HCT116 (cell line): ENCODE data around the gene LGR6. TPM values are rescaled to one million over a fixed set of nuclear protein-coding genes. Genes with fewer than 3 reads are reported as not detected.

ENCODE experiments used
- ATAC-seq: fragments of 200-7000 bp; cut with Tn5 transposase; 2 replicates; pipeline ENCODE4 v1.9.1; 2020; ENCODE audit warnings: mild to moderate bottlenecking, moderate library complexity
- BruUV-seq: library from RNA; stranded (reverse); fragments of 400-500 nt; replicated peaks from 2 replicates; lab custom pipeline; 2021; lab: Mats Ljungman, UMichigan
- CTCF ChIA-PET: fragments of 300-600 bp; sonication (Branson Sonifier 250); formaldehyde crosslinking; loops from one replicate; lab custom pipeline; 2021; ENCODE audit warnings: antibody characterized with exemption; lab: Charles Lee
- POLR2A ChIA-PET: fragments of 300-600, 350-600 bp; sonication (Branson Sonifier 250); formaldehyde crosslinking; loops from one replicate; lab custom pipeline; 2021; ENCODE audit warnings: antibody characterized with exemption; lab: Charles Lee
- RAD21 ChIA-PET, 2 experiments: fragments of 300-600 bp; sonication (Branson Sonifier 250); formaldehyde crosslinking; loops; one replicate each; lab custom pipeline; 2023; ENCODE audit warnings: low total read pairs in 2 of 2; ENCODE audit not compliant: uncharacterized antibody in 2 of 2, unreplicated experiment in 2 of 2, low non-redundant PET in 1 of 2; lab: Charles Lee
- DNase-seq: peaks from one replicate; pipeline ENCODE4 v3.0.0-alpha.2; 2010; ENCODE audit warnings: low read depth, low spot score
- H2AFZ ChIP-seq: fragments of 200-600 bp; shearing (Covaris generic), sonication (generic); 2 replicates; pipeline ENCODE4 v1.6.1; 2017; ENCODE audit warnings: low read depth, mixed run types, mixed read lengths, antibody characterized with exemption, low read length; ENCODE audit not compliant: poor library complexity, severe bottlenecking
- H3K27ac ChIP-seq: 2 replicates; pipeline ENCODE4 v1.5.1; 2012; ENCODE audit warnings: low read depth, low read length
- H3K27me3 ChIP-seq: fragments of 200-600 bp; sonication (generic); 2 replicates; pipeline ENCODE4 v1.6.1; 2016; ENCODE audit warnings: mixed run types, low read length, mixed read lengths; ENCODE audit not compliant: insufficient read depth
- H3K36me3 ChIP-seq, 2 experiments: fragments of 200-500 bp in 1 of 2; fragments of 200-600 bp in 1 of 2; sonication (Bioruptor generic) in 1 of 2; sonication (generic) in 1 of 2; 2 replicates each; pipeline versions ENCODE4 v1.5.1 to v1.6.1; 2014 to 2016; ENCODE audit warnings: low read length in 2 of 2, inconsistent platforms in 1 of 2, mixed read lengths in 1 of 2, mixed run types in 1 of 2; ENCODE audit not compliant: insufficient read depth in 2 of 2, control insufficient read depth in 1 of 2
- H3K4me1 ChIP-seq, 2 experiments: fragments of 200-600 bp in 1 of 2; sonication (generic) in 1 of 2; 2 replicates each; pipeline versions ENCODE4 v1.5.1 to v1.6.1; 2012 to 2017; ENCODE audit warnings: low read length in 2 of 2, inconsistent platforms in 1 of 2, mild to moderate bottlenecking in 1 of 2, mixed read lengths in 1 of 2, mixed run types in 1 of 2, moderate library complexity in 1 of 2; ENCODE audit not compliant: insufficient read depth in 2 of 2, control insufficient read depth in 1 of 2
- H3K4me2 ChIP-seq: fragments of 200-600 bp; sonication (generic); 2 replicates; pipeline ENCODE4 v1.6.1; 2017; ENCODE audit warnings: mixed run types, low read length, mixed read lengths
- H3K4me3 ChIP-seq, 2 experiments: fragments of 200-600 bp in 1 of 2; sonication (generic) in 1 of 2; replicated peaks in 1 of 2; 2 replicates each; pipeline ENCODE4 v1.5.1; 2011 to 2016; ENCODE audit warnings: low read length in 2 of 2, control low read depth in 1 of 2, low read depth in 1 of 2, mild to moderate bottlenecking in 1 of 2, mixed read lengths in 1 of 2, mixed run types in 1 of 2
- H3K79me2 ChIP-seq: fragments of 200-600 bp; sonication (generic); 2 replicates; pipeline ENCODE4 v1.6.1; 2017; ENCODE audit warnings: mild to moderate bottlenecking, mixed run types, low read length, moderate library complexity, mixed read lengths; ENCODE audit not compliant: insufficient read depth
- H3K9ac ChIP-seq: fragments of 200-600 bp; sonication (generic); 2 replicates; pipeline ENCODE4 v1.6.1; 2016; ENCODE audit warnings: low read length, mixed read lengths
- H3K9me2 ChIP-seq: fragments of 200-600 bp; sonication (generic), shearing (Covaris generic); 2 replicates; pipeline ENCODE4 v1.6.1; 2017; ENCODE audit warnings: mixed run types, mild to moderate bottlenecking, moderate library complexity; ENCODE audit not compliant: insufficient read depth
- H3K9me3 ChIP-seq, 2 experiments: fragments of 200-500 bp in 1 of 2; fragments of 200-600 bp in 1 of 2; sonication (Bioruptor generic) in 1 of 2; sonication (generic) in 1 of 2; 2 replicates each; pipeline ENCODE4 v1.6.1; 2014 to 2017; ENCODE audit warnings: low read length in 2 of 2, mixed read lengths in 2 of 2, inconsistent platforms in 1 of 2, low read depth in 1 of 2, mild to moderate bottlenecking in 1 of 2, mixed run types in 1 of 2, moderate library complexity in 1 of 2; ENCODE audit not compliant: control insufficient read depth in 1 of 2, insufficient read depth in 1 of 2
- H4K20me1 ChIP-seq: fragments of 200-600 bp; sonication (generic), shearing (Covaris generic); 2 replicates; pipeline ENCODE4 v1.6.1; 2017; ENCODE audit warnings: mixed run types, mild to moderate bottlenecking, moderate library complexity; ENCODE audit not compliant: insufficient read depth
- ATF3 ChIP-seq: IDR thresholded peaks from 2 replicates; pipeline ENCODE4 v1.6.1; 2012
- CBX3 ChIP-seq: IDR thresholded peaks from 2 replicates; pipeline ENCODE4 v1.6.1; 2012; ENCODE audit warnings: low read depth
- EGR1 ChIP-seq: IDR thresholded peaks from 2 replicates; pipeline ENCODE4 v1.6.1; 2012; ENCODE audit warnings: low read depth
- ELF1 ChIP-seq: IDR thresholded peaks from 2 replicates; pipeline ENCODE4 v1.6.1; 2012; ENCODE audit warnings: low read depth, borderline replicate concordance
- EZH2 ChIP-seq: fragments of 200-600 bp; sonication (generic); IDR thresholded peaks from 2 replicates; pipeline ENCODE4 v1.6.1; 2017; ENCODE audit warnings: antibody characterized with exemption, mixed run types
- EZH2phosphoT487 ChIP-seq: fragments of 200-600 bp; IDR thresholded peaks from 2 replicates; pipeline ENCODE4 v1.6.1; 2018; ENCODE audit warnings: antibody characterized with exemption, borderline replicate concordance
- FOSL1 ChIP-seq: IDR thresholded peaks from 2 replicates; pipeline ENCODE4 v1.6.1; 2012; ENCODE audit warnings: low read depth
- JUND ChIP-seq: IDR thresholded peaks from 2 replicates; pipeline ENCODE4 v1.6.1; 2012
- MAX ChIP-seq: IDR thresholded peaks from 2 replicates; pipeline ENCODE4 v1.6.1; 2012
- POLR2A ChIP-seq: IDR thresholded peaks from 2 replicates; pipeline ENCODE4 v1.7.0; 2011; ENCODE audit warnings: borderline replicate concordance; ENCODE audit not compliant: insufficient read depth, insufficient read length; ENCODE audit errors: extremely low read depth
- POLR2AphosphoS5 ChIP-seq: IDR thresholded peaks from 2 replicates; pipeline ENCODE4 v1.6.1; 2011; ENCODE audit warnings: mild to moderate bottlenecking, low read depth, low read length, moderate library complexity
- SIN3A ChIP-seq: IDR thresholded peaks from 2 replicates; pipeline ENCODE4 v1.6.1; 2012; ENCODE audit warnings: low read depth
- SP1 ChIP-seq: IDR thresholded peaks from 2 replicates; pipeline ENCODE4 v1.6.1; 2012; ENCODE audit warnings: low read depth
- SRF ChIP-seq: IDR thresholded peaks from 2 replicates; pipeline ENCODE4 v1.6.1; 2012; ENCODE audit warnings: low read depth
- TCF7L2 ChIP-seq: IDR thresholded peaks from 2 replicates; pipeline ENCODE4 v1.7.0; 2011; ENCODE audit warnings: borderline replicate concordance, inconsistent platforms; ENCODE audit not compliant: insufficient read depth, insufficient read length; ENCODE audit errors: extremely low read depth
- YY1 ChIP-seq: IDR thresholded peaks from 2 replicates; pipeline ENCODE4 v1.6.1; 2011; ENCODE audit warnings: low read length, low read depth, moderate library complexity, mild to moderate bottlenecking; ENCODE audit not compliant: insufficient replicate concordance; ENCODE audit errors: extremely low read depth
- ZNF274 ChIP-seq: fragments of 200-500 bp; sonication (Bioruptor generic); IDR thresholded peaks from 2 replicates; pipeline ENCODE4 v1.6.1; 2014; ENCODE audit warnings: mild to moderate bottlenecking, low read depth, low read length, inconsistent platforms
- intact Hi-C: fragments of 100-400 bp; cut with micrococcal nuclease; formaldehyde crosslinking; loops from 2 replicates; pipeline ENCODE4 v1.10.0; 2022
- total RNA-seq: library from RNA; stranded (reverse); gene quantifications from one replicate; pipeline ENCODE4 v1.2.1, GENCODE V29; 2021; ENCODE audit not compliant: unreplicated experiment

Gene LGR6
- total RNA-seq, 1 experiment from 2014 or later, result 0.20 TPM

GRCh38 chr1:202146993-202147392 lies 46.6 kb upstream of the LGR6 start:
- intact Hi-C loops, result no loop called here
- no peaks in the 10 kb centered on the region for H3K27me3 ChIP-seq

GRCh38 chr1:202148391-202148790 lies 45.2 kb upstream of the LGR6 start:
- H3K79me2 ChIP-seq, result peaks cover 7% of the 10 kb centered on the region
- ChIA-PET RAD21 (no interaction called here), CTCF (interaction anchor here (0.7 kb wide), 1 partner anchor 144 kb away, joined by 4 read pairs; no protein-coding TSS in a partner anchor), POLR2A (no interaction called here)
- DNase-seq (no peak), ATAC-seq (no peak)
- no peaks in the 10 kb centered on the region for H3K36me3 ChIP-seq
- H3K9me2 ChIP-seq, result no peaks in the 10 kb centered on the region
- H2AFZ ChIP-seq, result no peak overlapping the region
- TF ChIP-seq EZH2 (no peak), POLR2A (no peak), ZNF274 (no peak), EGR1 (no peak), SP1 (no peak), SRF (no peak), TCF7L2 (no peak), ELF1 (no peak), CBX3 (no peak), POLR2AphosphoS5 (no peak), EZH2phosphoT487 (no peak), ATF3 (no peak), SIN3A (no peak)
- intact Hi-C loops, result no loop called here
- H3K27ac ChIP-seq, result no peak overlapping the region
- H3K9me3 ChIP-seq, result no peaks in the 10 kb centered on the region
- H3K27me3 ChIP-seq, result no peaks in the 10 kb centered on the region
- H3K4me3 ChIP-seq, result no peak overlapping the region
- peaks cover 0 to 13% of the 10 kb centered on the region in 2 experiments; a peak in 2 of 4 replicates for H3K4me1 ChIP-seq
- BruUV-seq, result no TSS peak
- H3K4me2 ChIP-seq, result no peak overlapping the region
- no peak overlapping the region for H3K9ac ChIP-seq
- no peaks in the 10 kb centered on the region for H4K20me1 ChIP-seq

More at GRCh38 chr1:202146993-202147392, 46.6 kb upstream of the LGR6 start:
- no peak overlapping the region for H3K27ac ChIP-seq
- H3K9ac ChIP-seq, result no peak overlapping the region
- H3K4me1 ChIP-seq, result peaks cover 5 to 20% of the 10 kb centered on the region in 2 experiments; a peak in 3 of 4 replicates
- H2AFZ ChIP-seq, result no peak overlapping the region
- no peaks in the 10 kb centered on the region for H3K36me3 ChIP-seq
- TF ChIP-seq EGR1, result no peak
- no peak for TF ChIP-seq MAX
- TF ChIP-seq EZH2, result no peak
- no peak for TF ChIP-seq FOSL1
- TF ChIP-seq ZNF274, result no peak
- no peak for TF ChIP-seq JUND
- no peak for TF ChIP-seq YY1
- H4K20me1 ChIP-seq, result no peaks in the 10 kb centered on the region
- no TSS peak for BruUV-seq
- H3K9me3 ChIP-seq, result no peaks in the 10 kb centered on the region
- ATAC-seq (no peak), DNase-seq (no peak)
- H3K79me2 ChIP-seq, result peaks cover 21% of the 10 kb centered on the region
- CTCF ChIA-PET, result interaction anchor here (0.6 to 1.1 kb wide), 2 partner anchors 8 to 42 kb away, joined by 3 read pairs; no protein-coding TSS in a partner anchor
- H3K9me2 ChIP-seq, result no peaks in the 10 kb centered on the region
- RAD21 ChIA-PET, result no interaction called here
- no peak overlapping the region for H3K4me2 ChIP-seq
- POLR2A ChIA-PET, result no interaction called here
- no peak overlapping the region for H3K4me3 ChIP-seq
